Fibroblast of mammary gland (primary cell): Measurements from ENCODE around the gene GSDMA.

ENCODE experiments used
- DNase-seq: peaks from one replicate; pipeline ENCODE4 v3.0.0-alpha.2; 2010; ENCODE audit warnings: low read depth
- H3K4me3 ChIP-seq: 2 replicates; pipeline ENCODE4 v1.5.1; 2011; ENCODE audit warnings: low read depth, mild to moderate bottlenecking, low read length, moderate library complexity; ENCODE audit not compliant: control insufficient read depth
- CTCF ChIP-seq: conservative IDR thresholded peaks from 2 replicates; pipeline ENCODE4 v1.5.1; 2011; ENCODE audit warnings: low read depth, low read length, inconsistent platforms; ENCODE audit not compliant: control insufficient read depth, insufficient read depth

The GSDMA gene

GRCh38 chr17:40025991-40026815, 63.4 kb downstream of the GSDMA start:
- peak; percentile 57 for DNase-seq
- no peak overlapping the region for H3K4me3 ChIP-seq
- TF ChIP-seq CTCF: no peak

GRCh38 chr17:40026816-40027613, 64.2 kb downstream of the GSDMA start:
- TF ChIP-seq CTCF: peak; percentile 88
- DNase-seq: peak; percentile 87
- H3K4me3 ChIP-seq: no peak overlapping the region
